Measurements from ENCODE around the gene GUCY2F. TPM values are rescaled to one million over a fixed set of nuclear protein-coding genes. Genes with fewer than 3 reads are reported as not detected.
A peak's percentile ranks its signal among the peaks of the same experiment; 100 is the strongest.

Gene GUCY2F
- total RNA-seq, 1 experiment from 2014 or later, result not detected

DNA sequence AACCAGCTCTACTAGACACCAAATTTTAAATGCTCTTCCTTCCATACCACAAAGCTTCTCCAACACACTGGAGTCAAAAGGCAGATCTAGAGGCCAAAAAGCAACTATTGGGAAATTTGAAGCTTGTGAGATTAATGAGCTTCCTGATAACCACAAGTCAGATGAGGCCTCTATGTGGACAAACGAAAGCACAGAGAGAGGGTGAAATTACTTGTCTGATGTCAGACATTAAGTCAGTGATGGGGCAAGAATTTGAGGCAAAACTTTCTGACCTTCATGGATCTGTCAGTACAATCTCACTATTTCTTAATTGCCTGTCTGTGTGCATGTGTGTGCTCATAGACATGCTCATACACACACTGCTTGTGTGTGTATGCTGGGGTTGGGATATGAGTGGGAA is 103.6 kb downstream of the GUCY2F start:
- no peak for DNase-seq (ENCODE audit: low read depth in 1 of 2, low spot score in 2 of 2)
- H3K9me3 ChIP-seq (replicated peaks), result no peaks in the 10 kb centered on the region
- H3K4me3 ChIP-seq, result no peak overlapping the region
- no peak overlapping the region for H3K27ac ChIP-seq
- no peaks in the 10 kb centered on the region for H3K36me3 ChIP-seq
- no peaks in the 10 kb centered on the region; the same call in 1 of the 2 replicates for H3K4me1 ChIP-seq (replicated peaks)
- H3K27me3 ChIP-seq (replicated peaks), result no peaks in the 10 kb centered on the region

DNA sequence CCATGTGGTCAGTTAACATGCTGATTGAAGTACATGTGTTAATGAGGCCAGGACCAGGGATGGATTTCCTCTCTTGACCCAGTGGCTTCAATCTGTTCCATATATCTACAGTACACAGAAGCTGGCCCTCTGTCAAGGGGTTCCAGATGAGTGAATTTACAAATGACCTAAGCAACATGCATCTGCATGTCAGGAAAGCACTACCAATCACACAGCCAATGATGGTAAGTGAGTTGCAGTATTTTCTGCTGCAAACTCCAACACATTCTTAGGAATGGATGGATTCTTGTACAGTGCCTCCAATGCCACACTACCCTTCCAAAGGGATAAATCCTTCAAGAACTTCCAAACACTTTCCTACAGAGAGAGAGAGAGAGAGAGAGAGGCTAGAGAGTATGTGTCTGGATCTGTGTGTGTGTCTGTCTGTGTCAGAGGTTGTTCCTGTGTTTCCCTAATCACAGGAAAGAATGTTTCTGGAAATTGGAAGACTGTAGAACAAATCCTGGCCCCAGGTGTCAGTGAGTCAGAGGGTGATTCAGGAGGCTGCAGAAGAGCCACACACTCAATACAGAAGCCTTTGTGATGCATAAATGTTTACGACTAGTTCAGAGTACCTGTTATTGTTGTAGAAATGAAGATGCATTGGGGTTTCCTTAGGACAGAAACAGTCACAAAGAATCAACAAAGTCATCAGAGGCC is 107.5 kb downstream of the GUCY2F start:
- no peak for DNase-seq (ENCODE audit: low read depth in 1 of 2, low spot score in 2 of 2)
- H3K27me3 ChIP-seq (replicated peaks), result no peaks in the 10 kb centered on the region
- no peak overlapping the region for H3K4me3 ChIP-seq
- H3K4me1 ChIP-seq (replicated peaks), result peaks cover 25% of the 10 kb centered on the region
- H3K27ac ChIP-seq, result no peak overlapping the region
- H3K36me3 ChIP-seq, result no peaks in the 10 kb centered on the region
- no peaks in the 10 kb centered on the region for H3K9me3 ChIP-seq (replicated peaks)

DNA sequence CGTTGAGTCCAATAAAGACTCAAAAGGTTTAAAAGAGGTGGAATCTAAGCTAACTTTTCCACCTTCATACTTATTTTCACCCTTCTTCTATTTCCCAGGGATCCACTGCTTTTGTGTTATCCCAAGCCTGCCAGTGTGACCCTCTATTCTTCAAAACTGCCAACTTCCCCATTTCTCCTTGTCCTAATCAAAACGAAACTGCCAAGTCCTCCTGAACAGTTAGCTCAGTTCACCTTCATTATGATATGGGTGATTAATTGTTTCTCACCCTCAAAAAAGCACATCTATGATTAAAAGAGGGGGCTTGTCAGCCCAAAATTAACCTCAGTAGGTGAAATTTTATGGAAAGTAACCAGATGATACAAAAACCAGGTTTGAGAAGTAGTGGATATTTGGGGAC is 108.4 kb downstream of the GUCY2F start:
- Histone ChIP-seq H3K27me3 (replicated peaks) (no peaks in the 10 kb centered on the region), H3K4me1 (replicated peaks) (peaks cover 25% of the 10 kb centered on the region), H3K9me3 (replicated peaks) (no peaks in the 10 kb centered on the region), H3K27ac (no peak overlapping the region), H3K36me3 (no peaks in the 10 kb centered on the region), H3K4me3 (no peak overlapping the region)
- DNase-seq (ENCODE audit: low read depth in 1 of 2, low spot score in 2 of 2), result no peak

DNA sequence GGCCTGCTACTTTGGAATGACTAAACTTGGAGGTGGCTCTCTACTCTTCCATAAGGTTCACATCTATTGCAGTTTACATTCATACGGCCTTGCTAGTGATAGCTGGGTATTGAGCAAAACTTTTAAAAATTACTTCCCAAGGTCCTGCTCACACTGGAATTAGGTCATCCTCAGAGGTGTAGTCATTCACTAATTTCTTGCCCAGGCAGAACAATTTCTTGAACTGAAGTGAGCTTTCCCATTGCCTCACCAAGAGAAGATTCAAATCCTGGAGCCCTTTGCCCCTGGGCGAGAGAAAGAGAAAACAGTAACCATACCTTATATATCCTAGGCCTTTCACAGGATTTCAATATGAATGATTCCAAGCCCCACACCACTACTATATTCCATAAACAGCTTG is 109.2 kb downstream of the GUCY2F start:
- Histone ChIP-seq H3K36me3 (no peaks in the 10 kb centered on the region), H3K27me3 (replicated peaks) (no peaks in the 10 kb centered on the region), H3K4me1 (replicated peaks) (peaks cover 25% of the 10 kb centered on the region), H3K4me3 (no peak overlapping the region), H3K9me3 (replicated peaks) (no peaks in the 10 kb centered on the region), H3K27ac (peak overlapping the region; percentile 62)
- no peak for DNase-seq (ENCODE audit: low read depth in 1 of 2, low spot score in 2 of 2)

DNA sequence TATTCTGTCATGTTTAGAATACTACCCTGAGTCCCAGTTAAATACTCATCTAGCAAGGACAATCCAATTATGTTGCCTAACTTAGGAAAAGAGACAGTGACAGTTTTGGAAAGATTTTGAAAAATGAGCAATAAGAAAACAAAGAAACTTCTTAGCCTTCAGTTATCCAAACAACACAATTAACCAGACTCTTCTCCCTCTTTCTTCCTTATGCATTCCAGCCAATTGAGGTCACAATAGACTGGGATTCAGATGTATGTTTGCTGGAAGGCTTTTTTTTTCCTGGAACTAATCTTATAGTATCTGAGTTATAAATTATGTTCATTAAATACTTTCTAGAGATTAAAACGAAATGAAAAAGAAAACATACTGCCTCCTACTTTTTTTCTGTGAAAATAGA is 109.6 kb downstream of the GUCY2F start:
- Histone ChIP-seq H3K4me3 (no peak overlapping the region), H3K27ac (peak overlapping the region; percentile 62), H3K4me1 (replicated peaks) (peaks cover 25% of the 10 kb centered on the region), H3K9me3 (replicated peaks) (no peaks in the 10 kb centered on the region), H3K36me3 (no peaks in the 10 kb centered on the region), H3K27me3 (replicated peaks) (no peaks in the 10 kb centered on the region)
- DNase-seq (ENCODE audit: low read depth in 1 of 2, low spot score in 2 of 2), result peak in 1 of 2 experiments; percentile 38

DNA sequence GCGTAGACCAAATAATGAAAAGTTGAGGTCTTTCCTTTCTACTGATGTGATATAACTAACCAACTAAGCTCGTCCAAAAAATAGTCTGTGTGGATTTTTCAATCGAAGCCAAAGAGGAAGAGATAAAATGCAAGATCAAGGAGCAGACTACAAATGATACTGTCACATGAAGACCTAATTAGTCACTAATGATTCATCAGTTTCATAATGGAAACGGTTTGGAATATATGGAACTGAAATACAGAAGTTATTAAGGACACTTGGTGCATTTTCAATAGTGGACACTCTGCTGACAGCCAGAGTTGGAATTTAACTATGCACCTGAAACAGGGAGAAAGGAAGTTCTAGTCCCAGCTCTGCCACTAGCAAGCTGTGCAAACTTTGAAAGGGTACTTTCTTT is 119.8 kb downstream of the GUCY2F start:
- Histone ChIP-seq H3K9me3 (replicated peaks) (no peaks in the 10 kb centered on the region), H3K27me3 (replicated peaks) (no peaks in the 10 kb centered on the region), H3K4me3 (no peak overlapping the region), H3K27ac (no peak overlapping the region), H3K4me1 (replicated peaks) (no peaks in the 10 kb centered on the region), H3K36me3 (no peaks in the 10 kb centered on the region)
- no peak for DNase-seq (ENCODE audit: low read depth in 1 of 2, low spot score in 2 of 2)

DNA sequence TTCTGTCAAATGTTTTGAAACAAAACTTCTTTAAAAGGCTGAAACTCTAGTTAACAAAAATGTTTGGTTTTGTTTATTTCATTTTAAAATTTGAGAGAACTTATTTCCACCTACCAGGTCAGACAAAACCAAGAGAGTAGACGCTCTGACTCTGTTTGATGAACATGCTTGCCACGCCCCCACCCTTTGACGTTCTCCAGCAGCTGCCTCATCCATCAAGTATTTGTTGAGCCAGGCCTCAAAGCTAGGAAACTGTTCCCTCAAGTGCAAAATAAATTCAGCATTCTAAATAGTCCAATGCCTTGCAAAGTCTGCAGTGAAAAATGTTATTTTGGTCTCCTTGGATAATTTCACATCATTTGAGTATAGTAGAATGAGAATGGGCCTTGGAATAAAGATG is 121.6 kb downstream of the GUCY2F start:
- Histone ChIP-seq H3K27me3 (replicated peaks) (no peaks in the 10 kb centered on the region), H3K9me3 (replicated peaks) (no peaks in the 10 kb centered on the region)

DNA sequence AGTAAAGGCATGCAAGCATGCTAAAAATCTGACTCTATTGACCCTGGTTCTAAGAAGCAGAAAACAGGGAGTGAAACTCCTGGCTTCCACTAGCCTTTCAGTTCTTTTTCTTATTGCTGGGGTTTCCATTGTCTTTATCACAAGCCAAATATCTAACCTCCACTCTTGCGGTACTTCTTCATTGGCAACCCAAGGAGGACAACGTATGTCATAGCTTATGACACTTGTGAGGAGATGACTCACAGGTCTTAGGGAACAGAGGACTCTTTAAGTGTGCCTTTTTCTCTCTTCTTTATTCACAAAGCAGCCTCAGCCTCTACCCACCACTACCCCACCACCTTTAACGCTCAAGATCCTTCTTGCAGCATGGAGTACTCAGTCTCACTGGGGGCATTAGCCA is 124.2 kb downstream of the GUCY2F start:
- Histone ChIP-seq H3K4me3 (no peak overlapping the region), H3K27me3 (replicated peaks) (no peaks in the 10 kb centered on the region), H3K36me3 (no peaks in the 10 kb centered on the region), H3K27ac (no peak overlapping the region), H3K9me3 (replicated peaks) (no peaks in the 10 kb centered on the region), H3K4me1 (replicated peaks) (no peaks in the 10 kb centered on the region)
- no peak for DNase-seq (ENCODE audit: low read depth in 1 of 2, low spot score in 2 of 2)

More for the DNA sequence above, 121.6 kb downstream of the GUCY2F start:
- Histone ChIP-seq H3K4me3 (no peak overlapping the region), H3K36me3 (no peaks in the 10 kb centered on the region), H3K27ac (no peak overlapping the region), H3K4me1 (replicated peaks) (no peaks in the 10 kb centered on the region)
- DNase-seq (ENCODE audit: low read depth in 1 of 2, low spot score in 2 of 2), result no peak

DNA sequence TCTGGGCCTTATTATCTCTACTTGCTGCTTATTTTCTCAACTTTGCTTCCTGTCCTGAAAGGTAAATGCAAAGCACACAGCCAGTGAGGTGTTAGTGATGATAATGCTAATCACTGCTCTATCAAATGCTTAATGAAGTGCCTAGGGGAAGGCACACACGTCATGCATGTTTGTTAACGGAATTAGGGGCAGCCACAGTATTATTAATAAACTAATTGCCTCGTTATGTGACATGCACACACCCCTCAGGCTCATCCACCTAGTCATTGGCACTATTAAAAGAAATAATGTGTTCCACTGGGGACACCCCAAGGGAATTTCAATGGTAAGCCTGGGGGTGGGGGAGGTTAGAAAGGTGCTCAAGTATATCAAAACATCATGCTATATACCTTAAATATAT is 125.2 kb downstream of the GUCY2F start:
- Histone ChIP-seq H3K9me3 (replicated peaks) (no peaks in the 10 kb centered on the region), H3K4me3 (no peak overlapping the region), H3K27me3 (replicated peaks) (no peaks in the 10 kb centered on the region), H3K4me1 (replicated peaks) (no peaks in the 10 kb centered on the region), H3K36me3 (no peaks in the 10 kb centered on the region), H3K27ac (no peak overlapping the region)
- DNase-seq (ENCODE audit: low read depth in 1 of 2, low spot score in 2 of 2), result no peak

DNA sequence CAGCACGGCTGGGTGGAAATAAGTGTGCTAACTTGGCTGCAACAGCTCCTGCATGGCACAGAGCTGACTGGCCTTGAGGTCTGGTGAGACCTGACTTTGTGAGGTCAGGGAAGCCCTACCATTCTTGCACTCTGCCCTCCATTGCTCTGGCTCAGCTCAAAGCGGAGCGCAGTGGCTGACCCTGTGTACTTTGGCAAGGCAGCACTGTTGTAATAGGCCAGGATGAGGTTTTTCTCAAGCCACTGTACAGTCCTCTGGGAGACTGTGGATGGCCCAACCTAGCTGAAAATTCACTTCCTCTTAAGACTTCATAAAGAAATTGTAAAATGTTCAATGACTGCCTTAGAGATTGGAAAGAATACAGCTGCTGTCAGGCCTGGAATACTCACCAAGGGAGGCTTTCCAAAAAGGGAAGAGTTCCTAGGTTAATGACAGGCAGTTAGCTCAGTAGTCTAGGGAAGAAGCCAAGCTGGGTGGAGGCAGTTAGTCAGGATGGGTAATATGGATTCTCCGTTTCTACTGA is 129.8 kb downstream of the GUCY2F start:
- DNase-seq (ENCODE audit: low read depth in 1 of 2, low spot score in 2 of 2), result no peak
- no peak overlapping the region for H3K4me3 ChIP-seq
- no peaks in the 10 kb centered on the region for H3K9me3 ChIP-seq (replicated peaks)
- H3K36me3 ChIP-seq, result no peaks in the 10 kb centered on the region
- peaks cover 11% of the 10 kb centered on the region for H3K4me1 ChIP-seq (replicated peaks)
- no peak overlapping the region for H3K27ac ChIP-seq
- no peaks in the 10 kb centered on the region for H3K27me3 ChIP-seq (replicated peaks)

DNA sequence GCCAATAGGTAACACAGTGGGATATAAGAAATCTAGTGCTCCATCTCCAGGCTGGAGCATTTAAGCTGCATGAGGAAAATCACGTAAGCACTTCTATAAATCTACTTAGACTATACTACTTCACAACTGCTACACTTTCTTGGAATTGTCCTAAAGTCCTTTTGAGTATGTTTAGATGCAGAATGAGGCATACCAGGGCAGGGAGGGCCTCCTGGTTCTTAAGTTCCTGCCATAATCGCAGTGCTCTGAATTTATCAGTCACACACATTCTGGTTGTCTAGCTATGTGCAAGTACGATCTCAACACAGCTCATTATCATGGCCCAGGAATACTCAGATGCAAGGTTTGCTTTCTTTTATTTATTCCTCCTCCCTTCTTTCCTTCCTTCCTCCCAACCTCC is 130.3 kb downstream of the GUCY2F start:
- Histone ChIP-seq H3K4me3 (no peak overlapping the region), H3K27ac (no peak overlapping the region), H3K36me3 (no peaks in the 10 kb centered on the region), H3K9me3 (replicated peaks) (no peaks in the 10 kb centered on the region), H3K27me3 (replicated peaks) (no peaks in the 10 kb centered on the region), H3K4me1 (replicated peaks) (peaks cover 17% of the 10 kb centered on the region)
- DNase-seq (ENCODE audit: low read depth in 1 of 2, low spot score in 2 of 2), result no peak

DNA sequence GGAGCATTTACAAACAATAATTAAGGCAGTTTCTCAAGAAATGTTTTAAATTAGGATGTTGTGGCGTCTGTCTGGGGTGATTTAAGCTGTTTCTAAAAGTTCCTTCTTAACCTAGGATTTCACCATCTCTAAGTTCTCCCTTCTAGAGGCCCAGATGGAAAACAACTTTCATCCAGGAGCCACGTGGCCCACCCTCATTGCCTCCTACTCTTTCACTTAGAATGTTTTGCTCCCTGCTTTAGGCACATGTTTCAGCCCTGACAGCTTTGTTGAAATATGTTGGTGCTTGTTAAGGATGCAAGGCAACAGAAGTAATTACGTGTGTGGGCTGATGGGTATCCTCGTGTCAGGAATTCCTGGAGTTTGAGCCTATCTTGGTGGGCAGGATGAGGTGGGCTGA is 131.3 kb downstream of the GUCY2F start:
- Histone ChIP-seq H3K36me3 (no peaks in the 10 kb centered on the region), H3K4me1 (replicated peaks) (peaks cover 21% of the 10 kb centered on the region), H3K9me3 (replicated peaks) (no peaks in the 10 kb centered on the region), H3K27ac (no peak overlapping the region), H3K4me3 (no peak overlapping the region), H3K27me3 (replicated peaks) (no peaks in the 10 kb centered on the region)
- no peak for DNase-seq (ENCODE audit: low read depth in 1 of 2, low spot score in 2 of 2)

DNA sequence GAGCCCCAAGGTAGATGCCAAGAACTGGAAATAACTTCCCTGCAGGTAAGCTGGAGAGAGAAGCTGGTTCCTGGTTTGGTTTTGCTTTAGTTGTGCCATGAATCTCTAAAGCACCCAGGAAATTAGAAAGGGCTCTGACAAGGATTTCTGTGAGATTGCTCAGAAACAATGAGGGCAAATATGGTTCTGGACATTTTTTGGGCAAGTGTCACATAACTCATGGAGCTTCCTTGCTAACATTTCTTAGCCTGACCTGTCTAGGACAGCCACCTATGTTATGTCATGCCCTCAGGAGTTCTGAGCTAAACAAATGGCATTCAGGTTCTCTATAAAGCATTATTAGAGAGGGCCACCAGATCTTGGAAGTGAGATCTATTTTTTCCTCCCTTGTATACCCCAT is 131.8 kb downstream of the GUCY2F start:
- H3K27ac ChIP-seq, result no peak overlapping the region
- DNase-seq (ENCODE audit: low read depth in 1 of 2, low spot score in 2 of 2), result no peak
- no peaks in the 10 kb centered on the region for H3K27me3 ChIP-seq (replicated peaks)
- H3K4me1 ChIP-seq (replicated peaks), result peaks cover 24% of the 10 kb centered on the region
- H3K36me3 ChIP-seq, result no peaks in the 10 kb centered on the region
- H3K9me3 ChIP-seq (replicated peaks), result no peaks in the 10 kb centered on the region
- H3K4me3 ChIP-seq, result no peak overlapping the region

DNA sequence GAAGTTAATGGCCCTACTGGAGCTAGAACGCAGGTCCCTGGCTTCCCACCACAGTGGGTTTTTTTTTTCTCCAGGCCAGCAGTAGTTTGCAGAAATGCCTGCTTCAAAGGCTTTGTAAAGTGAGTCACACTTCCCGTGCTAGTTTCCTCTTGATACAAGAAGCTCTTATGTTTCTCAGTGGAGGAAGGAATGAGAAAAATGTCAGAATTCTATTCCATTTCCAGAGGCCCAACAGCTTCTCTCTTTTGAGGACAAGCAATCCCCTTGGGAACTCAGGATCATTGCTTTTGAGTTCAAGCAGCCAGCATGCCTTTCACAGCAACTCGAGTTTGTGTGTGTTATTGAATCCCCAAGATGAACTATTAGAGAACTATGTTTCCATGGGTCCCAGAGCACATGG is 134.3 kb downstream of the GUCY2F start:
- Histone ChIP-seq H3K27ac (peak overlapping the region; percentile 64), H3K36me3 (no peaks in the 10 kb centered on the region)
- DNase-seq (ENCODE audit: low read depth in 1 of 2, low spot score in 2 of 2), result peak in 1 of 2 experiments; percentile 60

DNA sequence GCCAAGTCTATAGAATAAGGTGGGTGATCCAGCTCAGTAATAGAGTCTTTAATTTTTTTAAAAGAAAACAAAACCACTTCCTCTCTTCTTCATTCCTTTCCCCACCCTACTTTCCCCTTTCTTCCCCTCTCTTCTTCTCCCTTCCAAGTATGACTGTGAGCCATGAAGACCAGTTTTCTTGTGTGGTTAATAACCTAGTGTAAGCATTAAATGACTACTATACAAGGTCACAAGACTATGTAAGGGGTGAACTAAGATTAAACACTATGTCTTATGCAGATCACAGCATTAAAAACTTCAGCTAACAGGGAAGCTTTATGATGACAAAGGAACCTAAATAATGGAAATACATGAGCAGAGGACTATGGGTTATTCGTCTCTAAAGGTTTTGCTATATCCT is 135.4 kb downstream of the GUCY2F start:
- Histone ChIP-seq H3K36me3 (no peaks in the 10 kb centered on the region), H3K4me3 (no peak overlapping the region), H3K9me3 (replicated peaks) (no peaks in the 10 kb centered on the region), H3K4me1 (replicated peaks) (peaks cover 42% of the 10 kb centered on the region), H3K27me3 (replicated peaks) (no peaks in the 10 kb centered on the region), H3K27ac (no peak overlapping the region)
- no peak for DNase-seq (ENCODE audit: low read depth in 1 of 2, low spot score in 2 of 2)

More for the DNA sequence above, 134.3 kb downstream of the GUCY2F start:
- H3K9me3 ChIP-seq (replicated peaks), result no peaks in the 10 kb centered on the region
- peaks cover 42% of the 10 kb centered on the region for H3K4me1 ChIP-seq (replicated peaks)
- H3K27me3 ChIP-seq (replicated peaks), result no peaks in the 10 kb centered on the region
- H3K4me3 ChIP-seq, result no peak overlapping the region

Measured in SJSA1 (cell line).